Left lung (tissue), 10 donors: ENCODE data around the gene RBM41. TPM values are rescaled to one million over a fixed set of nuclear protein-coding genes. Genes with fewer than 3 reads are reported as not detected.
A peak's percentile ranks its signal among the peaks of the same experiment; 100 is the strongest.

Experiments used
- ATAC-seq: fragments of 200-7000 bp; cut with Tn5 transposase; one replicate; pipeline ENCODE4 v1.9.1; 2020; ENCODE audit warnings: moderate library complexity
- DNase-seq, 4 donors: peaks; one replicate each; pipeline ENCODE4 v3.0.0-alpha.2; 2013 to 2020
- H3K27ac ChIP-seq, 2 donors: fragments of 200-600 bp; sonication (generic) in 1 of 2; one replicate each; pipeline versions ENCODE4 v1.5.0 to v1.8.0; 2020 to 2021
- H3K27me3 ChIP-seq, 2 donors: fragments of 200-600 bp; sonication (generic) in 1 of 2; one replicate each; pipeline versions ENCODE4 v1.5.0 to v1.8.0; 2020 to 2021
- H3K36me3 ChIP-seq, 2 donors: fragments of 200-600 bp; sonication (generic) in 1 of 2; one replicate each; pipeline versions ENCODE4 v1.5.0 to v1.8.0; 2020 to 2021
- H3K4me1 ChIP-seq, 2 donors: fragments of 200-600 bp; one replicate each; pipeline ENCODE4 v1.8.0; 2021
- H3K4me3 ChIP-seq, 2 donors: fragments of 200-600 bp; sonication (generic) in 1 of 2; one replicate each; pipeline versions ENCODE4 v1.5.0 to v1.8.0; 2020 to 2021; ENCODE audit warnings: mild to moderate bottlenecking in 1 of 2
- H3K9me3 ChIP-seq, 2 donors: fragments of 200-600 bp; sonication (generic) in 1 of 2; one replicate each; pipeline versions ENCODE4 v1.5.0 to v1.8.0; 2020 to 2021
- CTCF ChIP-seq, 2 donors: fragments of 200-600 bp; sonication (generic) in 1 of 2; IDR thresholded peaks; one replicate each; pipeline versions ENCODE4 v1.5.0 to v1.8.0; 2021; ENCODE audit warnings: antibody characterized with exemption in 2 of 2
- intact Hi-C, 2 donors: fragments of 100-400 bp; cut with DNase I; formaldehyde crosslinking; loops; one replicate each; pipeline versions ENCODE4 v1.11.2 to v1.14.2; 2022
- polyA plus RNA-seq, 6 donors: library from polyadenylated mRNA; unstranded; fragments of 120-200 nt; gene quantifications; one replicate each; pipeline ENCODE4 v1.2.1, GENCODE V29; 2013; ENCODE audit not compliant: insufficient read length in 6 of 6
- total RNA-seq, 2 donors: library from RNA; stranded (reverse); fragmentation: NEBNext Ultra II Directional; extraction: Animal tissue kit (Norgen Biotek cat#: 25700); gene quantifications; one replicate each; pipeline ENCODE4 v1.2.1, GENCODE V29; 2021
- donor health status: DM: no; HTN: yes; CAD: no.
- donor health status: DM: no; HTN: no; CAD: no.

The RBM41 gene
- total and polyA plus RNA-seq, 8 donors = 11.8 to 32.2 (median 24.0) TPM

GRCh38 chrX:107154787-107155620 is 36.4 kb upstream of the RBM41 start:
- Histone ChIP-seq H3K4me3 (peak overlapping the region in 1 of 2 donors; percentile 20), H3K9me3 (no peaks in the 10 kb centered on the region), H3K27me3 (no peaks in the 10 kb centered on the region), H3K27ac (no peak overlapping the region), H3K36me3 (no peaks in the 10 kb centered on the region), H3K4me1 (no peaks in the 10 kb centered on the region)
- no peak for TF ChIP-seq CTCF (IDR thresholded peaks at IDR 0.05)
- intact Hi-C loops = no loop called here
- DNase-seq (no peak), ATAC-seq (peak; percentile 71)

- DNase-seq (no peak), ATAC-seq (no peak)
- Histone ChIP-seq H3K4me3 (no peak overlapping the region), H3K9me3 (no peaks in the 10 kb centered on the region), H3K27me3 (no peaks in the 10 kb centered on the region), H3K36me3 (no peaks in the 10 kb centered on the region), H3K27ac (no peak overlapping the region), H3K4me1 (no peaks in the 10 kb centered on the region)
- TF ChIP-seq CTCF (IDR thresholded peaks at IDR 0.05) = no peak
- intact Hi-C loops = no loop called here
These were observed 34.4 kb upstream of the RBM41 start for GRCh38 chrX:107153005-107153404.

GRCh38 chrX:107146670-107147069 is 28.0 kb upstream of the RBM41 start:
- Histone ChIP-seq H3K36me3 (no peaks in the 10 kb centered on the region), H3K9me3 (no peaks in the 10 kb centered on the region), H3K4me3 (no peak overlapping the region), H3K4me1 (no peaks in the 10 kb centered on the region), H3K27ac (no peak overlapping the region), H3K27me3 (no peaks in the 10 kb centered on the region)
- DNase-seq = no peak
- intact Hi-C loops = no loop called here
- no peak for TF ChIP-seq CTCF (IDR thresholded peaks at IDR 0.05)
- ATAC-seq = no peak

GRCh38 chrX:107135965-107136307 is 17.3 kb upstream of the RBM41 start:
- no peak for TF ChIP-seq CTCF (IDR thresholded peaks at IDR 0.05)
- intact Hi-C loops = no loop called here
- Histone ChIP-seq H3K4me3 (no peak overlapping the region), H3K27me3 (no peaks in the 10 kb centered on the region), H3K9me3 (no peaks in the 10 kb centered on the region), H3K27ac (no peak overlapping the region), H3K36me3 (no peaks in the 10 kb centered on the region), H3K4me1 (no peaks in the 10 kb centered on the region)
- ATAC-seq (no peak), DNase-seq (no peak)

- Histone ChIP-seq H3K4me1 (no peaks in the 10 kb centered on the region), H3K27ac (no peak overlapping the region), H3K9me3 (no peaks in the 10 kb centered on the region), H3K36me3 (no peaks in the 10 kb centered on the region), H3K4me3 (no peak overlapping the region), H3K27me3 (no peaks in the 10 kb centered on the region)
- ATAC-seq = no peak
- DNase-seq = no peak
- TF ChIP-seq CTCF (IDR thresholded peaks at IDR 0.05) = no peak
- intact Hi-C loops = no loop called here
These were observed 16.7 kb upstream of the RBM41 start for GRCh38 chrX:107135049-107135964.
